H1 (cell line): ENCODE measurements around the gene NFIX. TPM values are rescaled to one million over a fixed set of nuclear protein-coding genes. Genes with fewer than 3 reads are reported as not detected.

Source experiments
- CTCF ChIA-PET: fragments of 300-600 bp; sonication (Branson Sonifier 250); formaldehyde crosslinking; loops from one replicate; lab custom pipeline; 2021; ENCODE audit not compliant: partially characterized antibody; lab: Charles Lee
- POLR2A ChIA-PET: fragments of 300-600 bp; sonication (Branson Sonifier 250); formaldehyde crosslinking; loops from one replicate; lab custom pipeline; 2021; ENCODE audit warnings: inconsistent platforms; ENCODE audit not compliant: partially characterized antibody; lab: Charles Lee
- DNase-seq, 2 experiments: peaks; one replicate each; pipeline versions ENCODE4 v3.0.0 to v3.0.0-alpha.2; 2010 to 2022; ENCODE audit warnings: low spot score in 2 of 2, low read depth in 1 of 2, mixed read lengths in 1 of 2
- FAIRE-seq: peaks from 2 replicates; lab custom pipeline; 2011; peaks lifted over from hg19 to GRCh38; lab: Jason Lieb, UNC
- H2AFZ ChIP-seq: 2 replicates; pipeline ENCODE4 v1.8.1; 2012; ENCODE audit warnings: low read length, inconsistent platforms
- H2AK5ac ChIP-seq: 2 replicates; pipeline ENCODE4 v1.6.1; 2013; ENCODE audit warnings: low read depth, low read length
- H2BK120ac ChIP-seq: replicated peaks from 2 replicates; pipeline ENCODE3; 2013; ENCODE audit warnings: low read depth, low read length, inconsistent platforms
- H2BK12ac ChIP-seq: 2 replicates; pipeline ENCODE4 v1.6.1; 2013; ENCODE audit warnings: low read depth, low read length
- H2BK15ac ChIP-seq: 2 replicates; pipeline ENCODE4 v1.6.1; 2013; ENCODE audit warnings: low read length
- H2BK20ac ChIP-seq: 2 replicates; pipeline ENCODE4 v1.6.1; 2013; ENCODE audit warnings: low read length
- H2BK5ac ChIP-seq: 2 replicates; pipeline ENCODE4 v1.6.1; 2013; ENCODE audit warnings: low read depth, low read length
- H3K14ac ChIP-seq: 2 replicates; pipeline ENCODE4 v1.6.1; 2013; ENCODE audit warnings: inconsistent platforms; ENCODE audit not compliant: insufficient read length
- H3K18ac ChIP-seq: 2 replicates; pipeline ENCODE4 v1.6.1; 2013; ENCODE audit warnings: low read length; ENCODE audit errors: extremely low read depth
- H3K23ac ChIP-seq: 2 replicates; pipeline ENCODE4 v1.6.1; 2013; ENCODE audit warnings: inconsistent platforms; ENCODE audit not compliant: insufficient read length
- H3K23me2 ChIP-seq: 2 replicates; pipeline ENCODE4 v1.6.1; 2013; ENCODE audit warnings: low read depth, low read length
- H3K27ac ChIP-seq: 2 replicates; pipeline ENCODE4 v1.6.1; 2011; ENCODE audit warnings: low read depth, low read length, inconsistent platforms
- H3K27me3 ChIP-seq, 4 experiments: replicated peaks in 1 of 4; 1 replicate in 1 of 4; 2 replicates in 3 of 4; pipeline versions ENCODE4 v1.6.1 to v1.8.1; 2011 to 2013; ENCODE audit warnings: low read length in 3 of 4, mild to moderate bottlenecking in 3 of 4, inconsistent platforms in 2 of 4, mixed read lengths in 2 of 4, moderate library complexity in 1 of 4; ENCODE audit not compliant: control insufficient read depth in 3 of 4, insufficient read depth in 3 of 4; ENCODE audit errors: extremely low read depth in 1 of 4
- H3K36me3 ChIP-seq, 4 experiments: 2 replicates each; pipeline versions ENCODE4 v1.6.1 to v1.8.1; 2011 to 2013; ENCODE audit warnings: mild to moderate bottlenecking in 4 of 4, low read length in 3 of 4, moderate library complexity in 2 of 4, control low read depth in 1 of 4, inconsistent platforms in 1 of 4; ENCODE audit not compliant: insufficient read depth in 4 of 4, control insufficient read depth in 2 of 4
- H3K4ac ChIP-seq: replicated peaks from 2 replicates; pipeline ENCODE3; 2013; ENCODE audit warnings: low read length, low read depth, mixed read lengths, inconsistent platforms; ENCODE audit not compliant: insufficient read length
- H3K4me1 ChIP-seq, 4 experiments: replicated peaks in 1 of 4; 1 replicate in 1 of 4; 2 replicates in 3 of 4; pipeline versions ENCODE4 v1.6.1 to v1.8.1; 2011 to 2013; ENCODE audit warnings: low read length in 3 of 4, inconsistent platforms in 2 of 4, mixed read lengths in 1 of 4; ENCODE audit not compliant: insufficient read depth in 4 of 4, control insufficient read depth in 3 of 4
- H3K4me2 ChIP-seq, 2 experiments: 2 replicates each; pipeline versions ENCODE4 v1.6.1 to v1.8.1; 2011 to 2013; ENCODE audit warnings: low read depth in 2 of 2, low read length in 2 of 2, control low read depth in 1 of 2, inconsistent platforms in 1 of 2, mild to moderate bottlenecking in 1 of 2; ENCODE audit not compliant: insufficient read depth in 1 of 2
- H3K4me3 ChIP-seq, 4 experiments: fragments of 200-600, 300-600 bp in 1 of 4; sonication (generic), shearing (Covaris generic), sonication (Bioruptor Twin) in 1 of 4; 2 replicates each; pipeline versions ENCODE4 v1.5.1 to v1.8.1; 2011 to 2016; ENCODE audit warnings: low read length in 4 of 4, low read depth in 3 of 4, control low read depth in 2 of 4, inconsistent platforms in 2 of 4, mild to moderate bottlenecking in 2 of 4, mixed read lengths in 1 of 4, moderate library complexity in 1 of 4; ENCODE audit not compliant: insufficient read depth in 2 of 4; ENCODE audit errors: extremely low read depth in 1 of 4
- H3K56ac ChIP-seq: replicated peaks from 2 replicates; pipeline ENCODE3; 2013; ENCODE audit warnings: low read depth, mild to moderate bottlenecking, mixed read lengths, low read length, inconsistent platforms; ENCODE audit not compliant: insufficient read length
- H3K79me1 ChIP-seq: 2 replicates; pipeline ENCODE4 v1.6.1; 2013; ENCODE audit warnings: low read depth, low read length, control low read depth
- H3K79me2 ChIP-seq, 2 experiments: 2 replicates each; pipeline versions ENCODE4 v1.6.1 to v1.8.1; 2012 to 2013; ENCODE audit warnings: low read length in 2 of 2, mild to moderate bottlenecking in 2 of 2, inconsistent platforms in 1 of 2; ENCODE audit not compliant: insufficient read depth in 2 of 2, control insufficient read depth in 1 of 2
- H3K9ac ChIP-seq, 4 experiments: replicated peaks in 1 of 4; 1 replicate in 1 of 4; 2 replicates in 3 of 4; pipeline versions ENCODE4 v1.6.1 to v1.8.1; 2011 to 2013; ENCODE audit warnings: low read depth in 3 of 4, low read length in 3 of 4, control low read depth in 2 of 4, mild to moderate bottlenecking in 2 of 4, moderate library complexity in 2 of 4, inconsistent platforms in 1 of 4; ENCODE audit errors: extremely low read depth in 1 of 4
- H3K9me3 ChIP-seq, 2 experiments: 2 replicates each; pipeline versions ENCODE4 v1.6.1 to v1.8.1; 2012 to 2013; ENCODE audit warnings: mild to moderate bottlenecking in 2 of 2, moderate library complexity in 2 of 2, control low read depth in 1 of 2, inconsistent platforms in 1 of 2, low read depth in 1 of 2, low read length in 1 of 2, mixed read lengths in 1 of 2; ENCODE audit not compliant: insufficient read depth in 2 of 2
- H4K20me1 ChIP-seq, 2 experiments: replicated peaks in 1 of 2; 2 replicates each; pipeline versions ENCODE3 to v1.8.1; 2011 to 2013; ENCODE audit warnings: inconsistent platforms in 2 of 2, low read length in 2 of 2, mild to moderate bottlenecking in 1 of 2; ENCODE audit not compliant: insufficient read depth in 2 of 2, control insufficient read depth in 1 of 2
- H4K5ac ChIP-seq: 2 replicates; pipeline ENCODE4 v1.6.1; 2013; ENCODE audit warnings: low read length, low read depth, mixed read lengths, inconsistent platforms; ENCODE audit not compliant: insufficient read length
- H4K8ac ChIP-seq: 2 replicates; pipeline ENCODE4 v1.8.0; 2013; ENCODE audit warnings: mild to moderate bottlenecking, moderate library complexity, low read length, inconsistent platforms; ENCODE audit not compliant: insufficient read depth; ENCODE audit errors: extremely low read depth
- H4K91ac ChIP-seq: replicated peaks from 2 replicates; pipeline ENCODE3; 2013; ENCODE audit warnings: low read length, mixed read lengths, inconsistent platforms; ENCODE audit not compliant: insufficient read length
- PHF8 ChIP-seq: fragments of 200-600 bp; sonication (generic); conservative IDR thresholded peaks from 2 replicates; pipeline ENCODE4 v1.7.1; 2012; ENCODE audit warnings: low read depth, mild to moderate bottlenecking, inconsistent platforms, low read length, moderate library complexity
- POLR2A ChIP-seq, 2 experiments: IDR thresholded peaks; 1 replicate in 1 of 2; 2 replicates in 1 of 2; pipeline ENCODE4 v1.6.1; 2011; ENCODE audit warnings: low read depth in 2 of 2, low read length in 2 of 2, mild to moderate bottlenecking in 2 of 2; ENCODE audit errors: control extremely low read depth in 1 of 2
- POLR2AphosphoS5 ChIP-seq: IDR thresholded peaks from 2 replicates; pipeline ENCODE4 v1.6.1; 2011; ENCODE audit warnings: low read depth, low read length
- WGBS, 2 experiments: shearing (Covaris generic) in 1 of 2; methylation state at CpG; one replicate each; pipeline versions ENCODE4 v1.1.6 to v1.1.7; 2013 to 2015; ENCODE audit warnings: low lambda C conversion rate in 2 of 2, mixed read lengths in 2 of 2, inconsistent platforms in 1 of 2, low coverage in 1 of 2, missing lambda C conversion rate in 1 of 2; ENCODE audit not compliant: insufficient replicate concordance in 2 of 2, insufficient coverage in 1 of 2, insufficient read length in 1 of 2; ENCODE audit errors: extremely low coverage in 1 of 2, missing lambda C conversion rate in 1 of 2; 5-methylcytosine and 5-hydroxymethylcytosine counted together
- polyA plus RNA-seq, 7 experiments: library from polyadenylated mRNA; depleted of rRNA in 3 of 7; stranded (reverse) in 5 of 7; unstranded in 2 of 7; fragments of >200 nt in 5 of 7; fragments of 200-250 nt in 2 of 7; gene quantifications; 1 replicate in 5 of 7; 2 replicates in 1 of 7; 4 replicates in 1 of 7; pipeline versions ENCODE4 v1.2.1 to v1.2.3, GENCODE V29; 2011 to 2013; ENCODE audit warnings: missing spikeins in 2 of 7, mixed read lengths in 2 of 7
- total RNA-seq: library from RNA; stranded (reverse); fragmentation: NEBNext Ultra II Directional; extraction: Animal tissue kit (Norgen Biotek cat#: 25700); gene quantifications from 2 replicates; pipeline ENCODE4 v1.2.1, GENCODE V29; 2021

NFIX gene
- total and polyA plus RNA-seq, 2 of the 8 experiments (the other 6 are each of a cell fraction or from before 2014, with no cell fraction given), result 0.03 to 0.20 TPM

GRCh38 chr19:12949363-12950283 is 45.7 kb upstream of the NFIX start:
- Histone ChIP-seq H3K4me3 (no peak overlapping the region), H3K4me1 (peaks cover 0 to 3% (median 0%) of the 10 kb centered on the region in 4 experiments; a peak in 1 of 7 replicates), H3K23ac (no peak overlapping the region), H4K20me1 (peaks cover 0 to 5% of the 10 kb centered on the region in 2 experiments), H3K27ac (no peak overlapping the region), H3K27me3 (no peaks in the 10 kb centered on the region), H3K14ac (no peak overlapping the region), H3K23me2 (no peaks in the 10 kb centered on the region), H2BK12ac (no peak overlapping the region), H4K91ac (no peak overlapping the region), H4K8ac (no peak overlapping the region), H3K36me3 (peaks cover 19 to 63% (median 32%) of the 10 kb centered on the region in 4 experiments), H2AFZ (no peak overlapping the region), H3K4ac (no peak overlapping the region), H3K4me2 (no peak overlapping the region), H2BK120ac (no peak overlapping the region), H4K5ac (no peak overlapping the region), H3K18ac (no peak overlapping the region), H3K9me3 (no peaks in the 10 kb centered on the region), H2BK20ac (no peak overlapping the region), H3K9ac (no peak overlapping the region), H2BK15ac (no peak overlapping the region), H2BK5ac (no peak overlapping the region), H3K79me2 (peaks cover 0 to 23% of the 10 kb centered on the region in 2 experiments; a peak in 2 of 4 replicates), H2AK5ac (no peak overlapping the region), H3K56ac (no peak overlapping the region), H3K79me1 (peaks cover 2% of the 10 kb centered on the region; the same call in 1 of the 2 replicates)
- DNase-seq (no peak), FAIRE-seq (no peak)
- POLR2A ChIA-PET, result interaction anchor here (0.7 to 8.1 kb wide), 8 partner anchors 11 to 1574 kb away, joined by 3 to 71 read pairs (median 5); partner anchors contain the start of gene CALR
- CTCF ChIA-PET, result interaction anchor here (0.6 to 3.1 kb wide), 3 partner anchors 16 to 121 kb away, joined by 3 to 18 read pairs (median 4); no protein-coding TSS in a partner anchor
- 0 out of 3 replicates have a peak, but pooled peaks of 1 of the 2 experiments have one; percentile 44 for TF ChIP-seq POLR2A (IDR thresholded peaks at IDR 0.05; ENCODE audit: control extremely low read depth in 1 of 2, low read depth in 2 of 2, low read length in 2 of 2)
- peak; percentile 27; the same call in 1 of the 2 replicates for TF ChIP-seq POLR2AphosphoS5
- TF ChIP-seq PHF8, result no peak
- WGBS, 2 experiments, result 93% methylated on average over 16 of the region's 16 CpGs; no CpG with 5 or more reads in 1 of the 2 experiments
